ENCODE measurements around the gene VWA8.
"Not testable (repeated sequence)": the region's sequence is repeated elsewhere in the genome, so short reads cannot be mapped to it uniquely, and the experiment has no call there.

Gene VWA8

GRCh38 chr13:41842036-41842620, 118.8 kb downstream of the VWA8 start:
- DNase-seq = no peak

- DNase-seq = no peak
These were observed 123.3 kb downstream of the VWA8 start for GRCh38 chr13:41837629-41838028.

- DNase-seq = no peak
These were observed 125.0 kb downstream of the VWA8 start for GRCh38 chr13:41835871-41836270.

GRCh38 chr13:41834697-41835096, 126.2 kb downstream of the VWA8 start:
- not testable (repeated sequence) for DNase-seq

- DNase-seq = no peak
These were observed 127.1 kb downstream of the VWA8 start for GRCh38 chr13:41833831-41834230.

GRCh38 chr13:41833201-41833600, 127.7 kb downstream of the VWA8 start:
- no peak for DNase-seq

GRCh38 chr13:41827507-41828213, 133.2 kb downstream of the VWA8 start:
- DNase-seq = no peak

GRCh38 chr13:41825691-41826090, 135.2 kb downstream of the VWA8 start:
- no peak for DNase-seq

GRCh38 chr13:41823476-41823875, 137.4 kb downstream of the VWA8 start:
- DNase-seq = no peak

GRCh38 chr13:41822560-41822959, 138.3 kb downstream of the VWA8 start:
- DNase-seq = no peak

- DNase-seq = no peak
These were observed 139.7 kb downstream of the VWA8 start for GRCh38 chr13:41821238-41821594.

- no peak for DNase-seq
These were observed 140.2 kb downstream of the VWA8 start for GRCh38 chr13:41820581-41821237.

GRCh38 chr13:41816057-41816456, 144.9 kb downstream of the VWA8 start:
- no peak for DNase-seq

- no peak for DNase-seq
These were observed 147.5 kb downstream of the VWA8 start for GRCh38 chr13:41813426-41813825.

GRCh38 chr13:41812851-41813250, 148.1 kb downstream of the VWA8 start:
- DNase-seq = no peak

GRCh38 chr13:41812237-41812636, 148.7 kb downstream of the VWA8 start:
- DNase-seq = no peak

- DNase-seq = no peak
These were observed 149.3 kb downstream of the VWA8 start for GRCh38 chr13:41811588-41812021.

- DNase-seq = no peak
These were observed 150.9 kb downstream of the VWA8 start for GRCh38 chr13:41809962-41810361.

- peak; percentile 5 for DNase-seq
These were observed 157.5 kb downstream of the VWA8 start for GRCh38 chr13:41803445-41803735.

- DNase-seq = no peak
These were observed 158.0 kb downstream of the VWA8 start for GRCh38 chr13:41802684-41803444.

GRCh38 chr13:41802043-41802683, 158.7 kb downstream of the VWA8 start:
- no peak for DNase-seq

- DNase-seq = no peak
These were observed 169.9 kb downstream of the VWA8 start for GRCh38 chr13:41791056-41791455.

GRCh38 chr13:41788552-41788951, 172.4 kb downstream of the VWA8 start:
- no peak for DNase-seq

Measured in stimulated activated CD4-positive, alpha-beta T cell treated with anti-CD3 and anti-CD28 coated beads, Interleukin-4, amount 100 ng/mL, for 1 hour (primary cell).